NB4 (cell line): ENCODE data around the gene HABP4.

Experiments
- MYC ChIP-seq: IDR thresholded peaks from 2 replicates; pipeline ENCODE4 v1.6.1; 2011; ENCODE audit warnings: low read depth, low read length
- POLR2A ChIP-seq: IDR thresholded peaks from 2 replicates; pipeline ENCODE4 v1.6.1; 2011; ENCODE audit warnings: mild to moderate bottlenecking; ENCODE audit not compliant: insufficient read length; ENCODE audit errors: extremely low read depth
- TF ChIP-seq, protein P1 (sequence below): IDR thresholded peaks from one replicate; pipeline ENCODE4 v1.5.1; 2012; ENCODE audit warnings: low read depth, low read length

DNA sequence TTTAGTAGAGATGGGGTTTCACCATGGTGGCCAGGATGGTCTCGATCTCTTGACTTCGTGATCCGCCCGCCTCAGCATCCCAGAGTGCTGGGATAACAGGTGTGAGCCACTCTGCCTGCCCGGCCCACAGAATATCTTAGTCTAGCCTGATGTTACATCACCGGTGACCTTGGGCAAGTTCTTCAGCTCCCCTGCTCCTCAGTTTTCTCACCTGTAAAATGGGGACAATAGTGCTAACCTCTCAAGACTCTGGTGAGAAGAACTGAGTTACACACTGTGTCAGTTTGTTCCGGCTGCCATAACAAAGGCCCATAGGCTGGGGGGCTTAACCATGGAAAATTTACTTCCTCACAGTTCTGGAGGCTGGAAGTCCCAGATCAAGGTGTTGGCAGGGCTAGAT lies 12.5 kb upstream of the HABP4 start:
- TF ChIP-seq, protein P1, sequence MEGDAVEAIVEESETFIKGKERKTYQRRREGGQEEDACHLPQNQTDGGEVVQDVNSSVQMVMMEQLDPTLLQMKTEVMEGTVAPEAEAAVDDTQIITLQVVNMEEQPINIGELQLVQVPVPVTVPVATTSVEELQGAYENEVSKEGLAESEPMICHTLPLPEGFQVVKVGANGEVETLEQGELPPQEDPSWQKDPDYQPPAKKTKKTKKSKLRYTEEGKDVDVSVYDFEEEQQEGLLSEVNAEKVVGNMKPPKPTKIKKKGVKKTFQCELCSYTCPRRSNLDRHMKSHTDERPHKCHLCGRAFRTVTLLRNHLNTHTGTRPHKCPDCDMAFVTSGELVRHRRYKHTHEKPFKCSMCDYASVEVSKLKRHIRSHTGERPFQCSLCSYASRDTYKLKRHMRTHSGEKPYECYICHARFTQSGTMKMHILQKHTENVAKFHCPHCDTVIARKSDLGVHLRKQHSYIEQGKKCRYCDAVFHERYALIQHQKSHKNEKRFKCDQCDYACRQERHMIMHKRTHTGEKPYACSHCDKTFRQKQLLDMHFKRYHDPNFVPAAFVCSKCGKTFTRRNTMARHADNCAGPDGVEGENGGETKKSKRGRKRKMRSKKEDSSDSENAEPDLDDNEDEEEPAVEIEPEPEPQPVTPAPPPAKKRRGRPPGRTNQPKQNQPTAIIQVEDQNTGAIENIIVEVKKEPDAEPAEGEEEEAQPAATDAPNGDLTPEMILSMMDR = no peak
- no peak for TF ChIP-seq MYC
- TF ChIP-seq POLR2A = no peak
